HepG2 (cell line): ENCODE data around the gene GRID1. TPM values are rescaled to one million over a fixed set of nuclear protein-coding genes. Genes with fewer than 3 reads are reported as not detected.

Experiments used
- ATAC-seq: fragments of 200-7000 bp; cut with Tn5 transposase; 3 replicates; pipeline ENCODE4 v1.9.1; 2020; ENCODE audit warnings: mild to moderate bottlenecking, moderate library complexity
- BruUV-seq: library from RNA; stranded (reverse); fragments of 400-500 nt; replicated peaks from 2 replicates; lab custom pipeline; 2021; lab: Mats Ljungman, UMichigan
- CTCF ChIA-PET: fragments of 300-600 bp; formaldehyde crosslinking; extraction: SDS; loops from one replicate; lab custom pipeline; 2021; ENCODE audit warnings: low total read pairs, inconsistent platforms, low intra/inter-chr PET ratio; lab: Yijun Ruan, JAX
- POLR2A ChIA-PET: fragments of 350-600 bp; sonication (Branson Sonifier 250); formaldehyde crosslinking; loops from one replicate; lab custom pipeline; 2020; ENCODE audit warnings: antibody characterized with exemption, inconsistent platforms; lab: Yijun Ruan, JAX
- DNase-seq: peaks from one replicate; pipeline ENCODE4 v3.0.0-alpha.2; 2015; ENCODE audit warnings: low spot score
- FAIRE-seq: peaks from 3 replicates; lab custom pipeline; 2011; peaks lifted over from hg19 to GRCh38; lab: Jason Lieb, UNC
- H2AFZ ChIP-seq: one replicate; pipeline ENCODE4 v1.6.1; 2011; ENCODE audit warnings: low read length, inconsistent platforms
- H3K27ac ChIP-seq: fragments of 300-600 bp; 3 replicates; pipeline ENCODE4 v1.8.0; 2011; ENCODE audit warnings: mixed run types, mild to moderate bottlenecking, mixed read lengths, low read length, inconsistent platforms; ENCODE audit not compliant: insufficient read depth; ENCODE audit errors: extremely low read length
- H3K27me3 ChIP-seq, 2 experiments: fragments of 200-600 bp in 1 of 2; 2 replicates in 1 of 2; 3 replicates in 1 of 2; pipeline versions ENCODE4 v1.6.0 to v1.8.0; 2011; ENCODE audit warnings: low read length in 2 of 2, mild to moderate bottlenecking in 2 of 2, moderate library complexity in 2 of 2, inconsistent platforms in 1 of 2; ENCODE audit not compliant: insufficient read depth in 2 of 2, control insufficient read depth in 1 of 2
- H3K36me3 ChIP-seq, 2 experiments: fragments of 200-600 bp in 1 of 2; replicated peaks in 1 of 2; 2 replicates in 1 of 2; 3 replicates in 1 of 2; pipeline versions ENCODE4 v1.5.1 to v1.8.0; 2011; ENCODE audit warnings: low read length in 2 of 2, inconsistent platforms in 1 of 2; ENCODE audit not compliant: insufficient read depth in 2 of 2, control insufficient read depth in 1 of 2
- H3K4me1 ChIP-seq: 2 replicates; pipeline ENCODE4 v1.5.1; 2012; ENCODE audit warnings: low read length, inconsistent platforms; ENCODE audit not compliant: insufficient read depth
- H3K4me2 ChIP-seq: 2 replicates; pipeline ENCODE4 v1.6.0; 2011; ENCODE audit warnings: low read depth, low read length, inconsistent platforms
- H3K4me3 ChIP-seq, 3 experiments: fragments of 200-600 bp in 1 of 3; sonication (generic), shearing (Covaris generic) in 1 of 3; replicated peaks in 1 of 3; 2 replicates each; pipeline ENCODE4 v1.5.1; 2011 to 2016; ENCODE audit warnings: low read length in 3 of 3, inconsistent platforms in 2 of 3, low read depth in 2 of 3, mild to moderate bottlenecking in 2 of 3, control low read depth in 1 of 3, mixed read lengths in 1 of 3; ENCODE audit not compliant: insufficient read depth in 1 of 3
- H3K79me2 ChIP-seq: one replicate; pipeline ENCODE4 v1.6.1; 2011; ENCODE audit warnings: low read length, inconsistent platforms; ENCODE audit not compliant: insufficient read depth
- H3K9ac ChIP-seq: 2 replicates; pipeline ENCODE4 v1.6.0; 2011; ENCODE audit warnings: mild to moderate bottlenecking, low read depth, low read length, inconsistent platforms; ENCODE audit not compliant: insufficient read depth
- H3K9me3 ChIP-seq: 2 replicates; pipeline ENCODE4 v1.5.1; 2012; ENCODE audit warnings: mild to moderate bottlenecking, low read length
- H4K20me1 ChIP-seq: 2 replicates; pipeline ENCODE4 v1.6.0; 2011; ENCODE audit warnings: inconsistent platforms, mild to moderate bottlenecking, low read length, moderate library complexity; ENCODE audit not compliant: insufficient read depth
- CTCF ChIP-seq: sonication (generic); formaldehyde crosslinking; IDR thresholded peaks from 2 replicates; pipeline ENCODE4 v1.5.0; 2020; ENCODE audit warnings: mild to moderate bottlenecking, missing genetic modification reagents, moderate library complexity
- SAFB2 ChIP-seq: sonication (generic); formaldehyde crosslinking; IDR thresholded peaks from 2 replicates; pipeline ENCODE4 v1.5.1; 2020; ENCODE audit warnings: missing genetic modification reagents, low read depth, mild to moderate bottlenecking, borderline replicate concordance
- ZBTB42 ChIP-seq: sonication (generic); formaldehyde crosslinking; IDR thresholded peaks from 2 replicates; pipeline ENCODE4 v1.5.0; 2020; ENCODE audit warnings: mild to moderate bottlenecking, missing genetic modification reagents
- ZNF33A ChIP-seq: sonication (generic); formaldehyde crosslinking; IDR thresholded peaks from 2 replicates; pipeline ENCODE4 v1.5.1; 2020; ENCODE audit warnings: missing genetic modification reagents, mild to moderate bottlenecking, moderate library complexity, borderline replicate concordance
- WGBS: methylation state at CpG from one replicate; pipeline ENCODE4 v1.1.6; 2017; ENCODE audit warnings: low lambda C conversion rate; 5-methylcytosine and 5-hydroxymethylcytosine counted together
- in situ Hi-C: cut with HindIII; loops from 2 replicates; pipeline ENCODE4 v1.10.0; 2017; ENCODE audit warnings: low pct_unique_long_range_greater_than_20kb; ENCODE audit not compliant: extremely low pct_ligation_motif_present
- intact Hi-C: fragments of 100-400 bp; cut with micrococcal nuclease; formaldehyde crosslinking; loops from one replicate; pipeline ENCODE4 v1.10.0; 2022; ENCODE audit not compliant: unreplicated experiment
- polyA plus RNA-seq, 8 experiments: library from polyadenylated mRNA; depleted of rRNA in 3 of 8; stranded (reverse) in 7 of 8; unstranded in 1 of 8; fragments of >200 nt; fragmentation: Illumina TruSeq in 4 of 8; extraction: Trizol in 4 of 8; gene quantifications; 2 replicates each; pipeline versions ENCODE4 v1.2.1 to v1.2.3, GENCODE V29; 2011 to 2016; ENCODE audit warnings: low read depth in 4 of 8, missing spikeins in 1 of 8, mixed read lengths in 1 of 8; ENCODE audit not compliant: insufficient read depth in 1 of 8
- total RNA-seq, 5 experiments: library from RNA; depleted of rRNA; stranded (reverse); fragments of >200 nt; fragmentation: Illumina TruSeq; extraction: Trizol; gene quantifications; 2 replicates each; pipeline ENCODE4 v1.2.3, GENCODE V29; 2016; ENCODE audit warnings: low read depth in 1 of 5

Gene GRID1
- total and polyA plus RNA-seq, 2 of the 13 experiments (the other 11 are each of a cell fraction or from before 2014, with no cell fraction given) = 0.05 TPM; not detected in 1

GRCh38 chr10:86037096-86037495 lies 329.5 kb downstream of the GRID1 start:
- in situ Hi-C loops = no loop called here
- no peak for ATAC-seq
- Histone ChIP-seq H3K79me2 (no peaks in the 10 kb centered on the region), H3K27ac (no peak overlapping the region)
- no TSS peak for BruUV-seq
- TF ChIP-seq ZNF33A (CRISPR knock-in tag) (no peak), SAFB2 (CRISPR knock-in tag) (no peak)
- TF ChIP-seq, all 625 proteins: peak for 0
- Histone ChIP-seq H4K20me1 (no peaks in the 10 kb centered on the region), H3K27me3 (no peaks in the 10 kb centered on the region), H3K4me2 (no peak overlapping the region), H2AFZ (no peak overlapping the region), H3K36me3 (no peaks in the 10 kb centered on the region), H3K9ac (no peak overlapping the region), H3K9me3 (no peaks in the 10 kb centered on the region), H3K4me1 (no peaks in the 10 kb centered on the region), H3K4me3 (no peak overlapping the region)
- 0% methylated on average over 5 of the region's 5 CpGs for WGBS
- intact Hi-C loops = no loop called here
- ChIA-PET CTCF (no interaction called here), POLR2A (no interaction called here)
- no peak for DNase-seq
- FAIRE-seq = no peak

GRCh38 chr10:86036544-86036831 lies 330.1 kb downstream of the GRID1 start:
- ATAC-seq (no peak), FAIRE-seq (no peak), DNase-seq (no peak)
- intact Hi-C loops = no loop called here
- Histone ChIP-seq H3K79me2 (no peaks in the 10 kb centered on the region), H3K9ac (no peak overlapping the region), H3K9me3 (peaks cover 3% of the 10 kb centered on the region; the same call in 1 of the 2 replicates), H3K27ac (no peak overlapping the region), H3K4me2 (no peak overlapping the region), H3K36me3 (no peaks in the 10 kb centered on the region), H2AFZ (no peak overlapping the region)
- 7% methylated on average over 5 of the region's 5 CpGs for WGBS
- no TSS peak for BruUV-seq
- ChIA-PET CTCF (no interaction called here), POLR2A (no interaction called here)
- 0 out of 2 replicates have a peak, but pooled peaks have one; percentile 8 for TF ChIP-seq CTCF
- no peak for TF ChIP-seq ZBTB42
- TF ChIP-seq, all 625 proteins: peak for 1
- Histone ChIP-seq H3K4me3 (no peak overlapping the region), H3K27me3 (no peaks in the 10 kb centered on the region), H3K4me1 (no peaks in the 10 kb centered on the region), H4K20me1 (no peaks in the 10 kb centered on the region)
- in situ Hi-C loops = no loop called here
